GM23338 (cell line): Measurements from ENCODE around the gene MAP3K8.

Source experiments
- CREB1 ChIP-seq: fragments of 250-450 bp; sonication (Bioruptor Pico); IDR thresholded peaks from 2 replicates; pipeline ENCODE4 v1.5.0; 2020; ENCODE audit warnings: low read depth, mild to moderate bottlenecking, moderate library complexity
- CTCF ChIP-seq, 2 experiments: fragments of 200-600 bp in 1 of 2; sonication (generic) in 1 of 2; conservative IDR thresholded peaks; 2 replicates each; pipeline versions ENCODE4 v1.5.1 to v1.6.1; 2016 to 2017; ENCODE audit warnings: antibody characterized with exemption in 2 of 2, low read depth in 2 of 2, mild to moderate bottlenecking in 2 of 2, moderate library complexity in 1 of 2
- EZH2 ChIP-seq: fragments of 200-600 bp; sonication (generic); IDR thresholded peaks from one replicate; pipeline ENCODE4 v1.8.0; 2017; ENCODE audit warnings: antibody characterized with exemption, mild to moderate bottlenecking, low read depth; ENCODE audit not compliant: unreplicated experiment
- EZH2phosphoT487 ChIP-seq: fragments of 200-600 bp; sonication (generic); IDR thresholded peaks from one replicate; pipeline ENCODE4 v1.8.1; 2018; ENCODE audit warnings: antibody characterized with exemption; ENCODE audit not compliant: unreplicated experiment
- JUNB ChIP-seq: IDR thresholded peaks from one replicate; pipeline ENCODE4 v1.6.1; 2016; ENCODE audit warnings: antibody characterized with exemption; ENCODE audit not compliant: unreplicated experiment
- NANOG ChIP-seq: IDR thresholded peaks from 2 replicates; pipeline ENCODE4 v1.6.1; 2016; ENCODE audit warnings: antibody characterized with exemption, borderline replicate concordance
- POLR2AphosphoS5 ChIP-seq: IDR thresholded peaks from 2 replicates; pipeline ENCODE4 v1.6.1; 2016; ENCODE audit warnings: antibody characterized with exemption, low read depth
- STAT1 ChIP-seq: IDR thresholded peaks from one replicate; pipeline ENCODE4 v1.6.1; 2016; ENCODE audit warnings: antibody characterized with exemption; ENCODE audit not compliant: unreplicated experiment
- ZNF114 ChIP-seq: fragments of 250-450 bp; sonication (Bioruptor Pico); IDR thresholded peaks from 2 replicates; pipeline ENCODE4 v1.5.0; 2020; ENCODE audit warnings: mild to moderate bottlenecking, moderate library complexity
- ZNF331 ChIP-seq: fragments of 250-450 bp; sonication (Bioruptor Pico); IDR thresholded peaks from 2 replicates; pipeline ENCODE4 v1.5.0; 2020; ENCODE audit warnings: low read depth, mild to moderate bottlenecking, moderate library complexity
- ZNF462 ChIP-seq: fragments of 250-450 bp; sonication (Bioruptor Pico); IDR thresholded peaks from 2 replicates; pipeline ENCODE4 v1.5.0; 2020; ENCODE audit warnings: mild to moderate bottlenecking, moderate library complexity
- TF ChIP-seq, protein P1 (sequence below): IDR thresholded peaks from one replicate; pipeline ENCODE4 v1.6.1; 2018; ENCODE audit warnings: antibody characterized with exemption; ENCODE audit not compliant: unreplicated experiment
- TF ChIP-seq, protein P2 (sequence below): IDR thresholded peaks from 2 replicates; pipeline ENCODE4 v1.6.1; 2016; ENCODE audit warnings: antibody characterized with exemption

DNA sequence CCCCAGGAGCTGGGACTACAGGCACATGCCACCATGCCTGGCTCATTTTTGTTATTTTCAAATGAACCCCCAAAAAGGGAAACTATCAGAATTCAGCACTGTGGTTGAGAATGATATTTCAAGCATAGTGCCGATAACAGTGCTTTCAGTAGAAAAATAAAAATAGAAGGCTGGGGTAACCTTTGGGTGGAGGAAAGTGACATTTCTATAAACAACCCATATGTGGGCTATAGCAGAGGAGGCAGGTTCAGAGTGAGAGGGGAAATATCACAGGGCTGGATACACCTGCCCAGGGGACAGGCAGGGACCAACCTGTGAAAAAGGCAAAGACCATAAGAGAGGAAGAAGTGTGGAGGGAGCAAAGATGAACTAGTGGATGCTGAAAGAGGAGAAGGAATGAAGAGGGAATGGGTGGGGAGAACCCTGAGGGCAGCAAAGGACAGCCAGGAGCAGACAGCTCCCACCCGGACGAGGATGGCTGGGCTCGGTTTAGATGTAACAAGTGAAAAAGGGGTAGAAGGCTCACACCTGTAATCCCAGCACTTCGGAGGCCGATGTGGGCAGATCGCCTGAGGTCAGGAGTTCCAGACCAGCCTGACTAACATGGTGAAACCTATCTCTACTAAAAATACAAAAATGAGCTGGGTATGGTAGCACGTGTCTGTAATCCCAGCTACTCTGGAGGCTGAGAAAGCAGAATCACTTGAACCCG, 56.5 kb downstream of the MAP3K8 start:
- no peak for TF ChIP-seq CREB1 (CRISPR knock-in tag)
- TF ChIP-seq CTCF (conservative IDR thresholded peaks at IDR 0.05; ENCODE audit: low read depth in 2 of 2), result no peak
- no peak for TF ChIP-seq POLR2AphosphoS5
- TF ChIP-seq, protein P1, sequence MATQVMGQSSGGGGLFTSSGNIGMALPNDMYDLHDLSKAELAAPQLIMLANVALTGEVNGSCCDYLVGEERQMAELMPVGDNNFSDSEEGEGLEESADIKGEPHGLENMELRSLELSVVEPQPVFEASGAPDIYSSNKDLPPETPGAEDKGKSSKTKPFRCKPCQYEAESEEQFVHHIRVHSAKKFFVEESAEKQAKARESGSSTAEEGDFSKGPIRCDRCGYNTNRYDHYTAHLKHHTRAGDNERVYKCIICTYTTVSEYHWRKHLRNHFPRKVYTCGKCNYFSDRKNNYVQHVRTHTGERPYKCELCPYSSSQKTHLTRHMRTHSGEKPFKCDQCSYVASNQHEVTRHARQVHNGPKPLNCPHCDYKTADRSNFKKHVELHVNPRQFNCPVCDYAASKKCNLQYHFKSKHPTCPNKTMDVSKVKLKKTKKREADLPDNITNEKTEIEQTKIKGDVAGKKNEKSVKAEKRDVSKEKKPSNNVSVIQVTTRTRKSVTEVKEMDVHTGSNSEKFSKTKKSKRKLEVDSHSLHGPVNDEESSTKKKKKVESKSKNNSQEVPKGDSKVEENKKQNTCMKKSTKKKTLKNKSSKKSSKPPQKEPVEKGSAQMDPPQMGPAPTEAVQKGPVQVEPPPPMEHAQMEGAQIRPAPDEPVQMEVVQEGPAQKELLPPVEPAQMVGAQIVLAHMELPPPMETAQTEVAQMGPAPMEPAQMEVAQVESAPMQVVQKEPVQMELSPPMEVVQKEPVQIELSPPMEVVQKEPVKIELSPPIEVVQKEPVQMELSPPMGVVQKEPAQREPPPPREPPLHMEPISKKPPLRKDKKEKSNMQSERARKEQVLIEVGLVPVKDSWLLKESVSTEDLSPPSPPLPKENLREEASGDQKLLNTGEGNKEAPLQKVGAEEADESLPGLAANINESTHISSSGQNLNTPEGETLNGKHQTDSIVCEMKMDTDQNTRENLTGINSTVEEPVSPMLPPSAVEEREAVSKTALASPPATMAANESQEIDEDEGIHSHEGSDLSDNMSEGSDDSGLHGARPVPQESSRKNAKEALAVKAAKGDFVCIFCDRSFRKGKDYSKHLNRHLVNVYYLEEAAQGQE, result no peak
- TF ChIP-seq NANOG, result no peak
- TF ChIP-seq EZH2, result no peak
- TF ChIP-seq STAT1, result no peak
- TF ChIP-seq, protein P2, sequence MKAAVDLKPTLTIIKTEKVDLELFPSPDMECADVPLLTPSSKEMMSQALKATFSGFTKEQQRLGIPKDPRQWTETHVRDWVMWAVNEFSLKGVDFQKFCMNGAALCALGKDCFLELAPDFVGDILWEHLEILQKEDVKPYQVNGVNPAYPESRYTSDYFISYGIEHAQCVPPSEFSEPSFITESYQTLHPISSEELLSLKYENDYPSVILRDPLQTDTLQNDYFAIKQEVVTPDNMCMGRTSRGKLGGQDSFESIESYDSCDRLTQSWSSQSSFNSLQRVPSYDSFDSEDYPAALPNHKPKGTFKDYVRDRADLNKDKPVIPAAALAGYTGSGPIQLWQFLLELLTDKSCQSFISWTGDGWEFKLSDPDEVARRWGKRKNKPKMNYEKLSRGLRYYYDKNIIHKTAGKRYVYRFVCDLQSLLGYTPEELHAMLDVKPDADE, result no peak
- no peak for TF ChIP-seq EZH2phosphoT487
- TF ChIP-seq ZNF114, result no peak
- TF ChIP-seq JUNB, result no peak
- no peak for TF ChIP-seq ZNF462 (CRISPR knock-in tag)
- no peak for TF ChIP-seq ZNF331 (CRISPR knock-in tag)
